OCI-LY7 (cell line): ENCODE data around the gene CTPS2. TPM values are rescaled to one million over a fixed set of nuclear protein-coding genes. Genes with fewer than 3 reads are reported as not detected.

Source experiments
- BruUV-seq: library from RNA; stranded (reverse); fragments of 400-500 nt; replicated peaks from 2 replicates; lab custom pipeline; 2021; lab: Mats Ljungman, UMichigan
- CTCF ChIA-PET: fragments of 300-600 bp; sonication (Branson Sonifier 250); formaldehyde crosslinking; loops from one replicate; lab custom pipeline; 2022; ENCODE audit warnings: antibody characterized with exemption; ENCODE audit not compliant: unreplicated experiment; lab: Charles Lee
- POLR2A ChIA-PET: fragments of 300-600 bp; sonication (Branson Sonifier 250); formaldehyde crosslinking; loops from one replicate; lab custom pipeline; 2022; ENCODE audit warnings: antibody characterized with exemption; lab: Charles Lee
- DNase-seq: peaks from one replicate; pipeline ENCODE4 v3.0.0-alpha.2; 2015; ENCODE audit warnings: low spot score
- H2AFZ ChIP-seq: fragments of 200-600 bp; sonication (generic), shearing (Covaris generic); 2 replicates; pipeline ENCODE4 v1.6.1; 2014; ENCODE audit warnings: mild to moderate bottlenecking, antibody characterized with exemption, low read length, moderate library complexity
- H3K27ac ChIP-seq: fragments of 200-600 bp; sonication (generic); 2 replicates; pipeline ENCODE4 v1.5.1; 2014; ENCODE audit warnings: mixed run types, low read depth, mild to moderate bottlenecking, moderate library complexity, low read length, inconsistent platforms; ENCODE audit not compliant: poor library complexity, severe bottlenecking
- H3K36me3 ChIP-seq: fragments of 200-600 bp; sonication (generic); 2 replicates; pipeline ENCODE4 v1.6.1; 2014; ENCODE audit warnings: mild to moderate bottlenecking, antibody characterized with exemption, low read length, moderate library complexity, mixed read lengths; ENCODE audit not compliant: insufficient read depth
- H3K4me1 ChIP-seq: fragments of 200-600 bp; sonication (generic); 2 replicates; pipeline ENCODE4 v1.5.1; 2014; ENCODE audit warnings: mild to moderate bottlenecking, low read length; ENCODE audit not compliant: insufficient read depth, poor library complexity, severe bottlenecking
- H3K4me2 ChIP-seq: fragments of 200-600 bp; sonication (generic); 2 replicates; pipeline ENCODE4 v1.6.1; 2014; ENCODE audit warnings: mild to moderate bottlenecking, low read length
- H3K4me3 ChIP-seq: fragments of 200-600 bp; sonication (generic); 2 replicates; pipeline ENCODE4 v1.5.1; 2014; ENCODE audit warnings: mild to moderate bottlenecking, low read depth, low read length; ENCODE audit not compliant: poor library complexity, severe bottlenecking
- H3K79me2 ChIP-seq: fragments of 200-600 bp; sonication (generic); 2 replicates; pipeline ENCODE4 v1.6.1; 2016; ENCODE audit warnings: low read depth, mild to moderate bottlenecking, low read length, moderate library complexity, mixed read lengths; ENCODE audit not compliant: insufficient read depth
- H3K9me2 ChIP-seq: fragments of 200-600 bp; sonication (generic); 2 replicates; pipeline ENCODE4 v1.6.1; 2016; ENCODE audit warnings: mild to moderate bottlenecking, low read length, mixed read lengths; ENCODE audit not compliant: insufficient read depth
- H3K9me3 ChIP-seq: fragments of 200-600 bp; sonication (generic); 2 replicates; pipeline ENCODE4 v1.6.1; 2014; ENCODE audit warnings: mild to moderate bottlenecking, mixed run types, low read length, mixed read lengths
- H4K20me1 ChIP-seq: fragments of 200-600 bp; sonication (generic); 2 replicates; pipeline ENCODE4 v1.6.1; 2014; ENCODE audit warnings: mild to moderate bottlenecking, antibody characterized with exemption, low read length, moderate library complexity, mixed read lengths; ENCODE audit not compliant: insufficient read depth
- CTCF ChIP-seq: fragments of 200-600 bp; sonication (generic); conservative IDR thresholded peaks from 2 replicates; pipeline ENCODE4 v1.5.1; 2014; ENCODE audit warnings: mild to moderate bottlenecking, antibody characterized with exemption, low read length, moderate library complexity, mixed read lengths
- EZH2phosphoT487 ChIP-seq: fragments of 200-600 bp; sonication (generic); IDR thresholded peaks from 2 replicates; pipeline ENCODE4 v1.6.1; 2018; ENCODE audit warnings: low read depth, borderline replicate concordance, mild to moderate bottlenecking, mixed run types, antibody characterized with exemption, low read length, moderate library complexity, mixed read lengths
- intact Hi-C: fragments of 100-400 bp; cut with micrococcal nuclease; formaldehyde crosslinking; loops from one replicate; pipeline ENCODE4 v1.10.0; 2022; ENCODE audit not compliant: unreplicated experiment
- total RNA-seq, 2 experiments: library from RNA; depleted of rRNA in 1 of 2; stranded (reverse); fragments of >200 nt in 1 of 2; shearing (Covaris generic) in 1 of 2; gene quantifications; 2 replicates each; pipeline ENCODE4 v1.2.3, GENCODE V29; 2014 to 2022

CTPS2 gene
- total RNA-seq, 2 experiments from 2014 or later, result 15.9 to 21.3 TPM

- Histone ChIP-seq H3K79me2 (no peaks in the 10 kb centered on the region), H3K4me2 (no peak overlapping the region), H3K9me3 (no peaks in the 10 kb centered on the region), H2AFZ (no peak overlapping the region), H3K36me3 (peaks cover 19% of the 10 kb centered on the region; the same call in 1 of the 2 replicates), H3K4me3 (no peak overlapping the region), H3K9me2 (no peaks in the 10 kb centered on the region), H3K27ac (no peak overlapping the region), H4K20me1 (no peaks in the 10 kb centered on the region), H3K4me1 (no peaks in the 10 kb centered on the region)
- BruUV-seq, result no TSS peak
- POLR2A ChIA-PET, result no interaction called here
- CTCF ChIA-PET, result no interaction called here
- DNase-seq, result no peak
- intact Hi-C loops, result no loop called here
- TF ChIP-seq CTCF (no peak), EZH2phosphoT487 (no peak)
Measured at GRCh38 chrX:16588266-16588665, 124.2 kb downstream of the CTPS2 start.

GRCh38 chrX:16587836-16588235 is 124.6 kb downstream of the CTPS2 start:
- Histone ChIP-seq H2AFZ (no peak overlapping the region), H3K4me1 (no peaks in the 10 kb centered on the region), H3K9me3 (no peaks in the 10 kb centered on the region), H3K27ac (no peak overlapping the region), H3K79me2 (no peaks in the 10 kb centered on the region), H3K9me2 (no peaks in the 10 kb centered on the region), H3K36me3 (peaks cover 19% of the 10 kb centered on the region; the same call in 1 of the 2 replicates), H4K20me1 (no peaks in the 10 kb centered on the region), H3K4me3 (no peak overlapping the region), H3K4me2 (no peak overlapping the region)
- BruUV-seq, result no TSS peak
- intact Hi-C loops, result no loop called here
- ChIA-PET CTCF (no interaction called here), POLR2A (no interaction called here)
- TF ChIP-seq CTCF (no peak), EZH2phosphoT487 (no peak)
- no peak for DNase-seq

GRCh38 chrX:16586377-16587112 is 125.9 kb downstream of the CTPS2 start:
- no peak for DNase-seq
- no TSS peak for BruUV-seq
- Histone ChIP-seq H3K27ac (no peak overlapping the region), H3K79me2 (no peaks in the 10 kb centered on the region), H2AFZ (no peak overlapping the region), H3K9me3 (no peaks in the 10 kb centered on the region), H3K4me1 (no peaks in the 10 kb centered on the region), H3K9me2 (no peaks in the 10 kb centered on the region), H3K4me2 (no peak overlapping the region), H3K36me3 (peaks cover 12% of the 10 kb centered on the region; the same call in 1 of the 2 replicates), H4K20me1 (no peaks in the 10 kb centered on the region), H3K4me3 (no peak overlapping the region)
- TF ChIP-seq EZH2phosphoT487 (no peak), CTCF (no peak)
- ChIA-PET POLR2A (interaction anchor here (0.7 kb wide), 2 partner anchors 19 to 25 kb away, joined by 4 to 5 read pairs; no protein-coding TSS in a partner anchor), CTCF (no interaction called here)
- intact Hi-C loops, result no loop called here
